Endothelial cell of umbilical vein (primary cell): Measurements from ENCODE around the gene DGKB. TPM values are rescaled to one million over a fixed set of nuclear protein-coding genes. Genes with fewer than 3 reads are reported as not detected.

Source experiments
- BruUV-seq: library from RNA; stranded (reverse); fragments of 400-500 nt; replicated peaks from 2 replicates; lab custom pipeline; 2021; lab: Mats Ljungman, UMichigan
- CTCF ChIA-PET: fragments of 300-600, 350-600 bp; sonication (Branson Sonifier 250); formaldehyde crosslinking; loops from one replicate; lab custom pipeline; 2021; ENCODE audit warnings: antibody characterized with exemption, inconsistent platforms; lab: Charles Lee
- POLR2A ChIA-PET: fragments of 300-600, 350-600 bp; sonication (Branson Sonifier 250); formaldehyde crosslinking; loops from one replicate; lab custom pipeline; 2021; ENCODE audit warnings: antibody characterized with exemption, inconsistent platforms; lab: Charles Lee
- DNase-seq: peaks from one replicate; pipeline ENCODE4 v3.0.0-alpha.2; 2011; ENCODE audit warnings: low read depth, low spot score
- FAIRE-seq: peaks from 2 replicates; lab custom pipeline; 2011; peaks lifted over from hg19 to GRCh38; lab: Jason Lieb, UNC
- H2AFZ ChIP-seq: 2 replicates; pipeline ENCODE4 v1.6.0; 2012; ENCODE audit warnings: low read depth, low read length, control low read depth, inconsistent platforms
- H3K27ac ChIP-seq: 2 replicates; pipeline ENCODE4 v1.5.1; 2011; ENCODE audit warnings: low read depth, mild to moderate bottlenecking, control low read depth, low read length, moderate library complexity; ENCODE audit not compliant: insufficient read depth
- H3K27me3 ChIP-seq, 2 experiments: 2 replicates each; pipeline versions ENCODE4 v1.6.0 to v1.6.1; 2011; ENCODE audit warnings: low read length in 2 of 2, mixed read lengths in 1 of 2; ENCODE audit not compliant: control insufficient read depth in 2 of 2, insufficient read depth in 2 of 2
- H3K36me3 ChIP-seq, 2 experiments: 2 replicates in 1 of 2; 3 replicates in 1 of 2; pipeline ENCODE4 v1.5.1; 2011; ENCODE audit warnings: low read length in 2 of 2, mild to moderate bottlenecking in 1 of 2, moderate library complexity in 1 of 2; ENCODE audit not compliant: control insufficient read depth in 2 of 2, insufficient read depth in 2 of 2; ENCODE audit errors: extremely low read depth in 1 of 2
- H3K4me1 ChIP-seq: 3 replicates; pipeline ENCODE4 v1.5.1; 2011; ENCODE audit warnings: mild to moderate bottlenecking, low read length; ENCODE audit not compliant: control insufficient read depth, insufficient read depth; ENCODE audit errors: extremely low read depth
- H3K4me2 ChIP-seq: 2 replicates; pipeline ENCODE4 v1.6.1; 2011; ENCODE audit warnings: low read length, control low read depth, mixed read lengths; ENCODE audit not compliant: insufficient read depth
- H3K4me3 ChIP-seq, 3 experiments: fragments of 200-600 bp in 1 of 3; sonication (generic), shearing (Covaris generic) in 1 of 3; replicated peaks in 1 of 3; 2 replicates each; pipeline ENCODE4 v1.5.1; 2011 to 2016; ENCODE audit warnings: control low read depth in 3 of 3, low read length in 3 of 3, mild to moderate bottlenecking in 2 of 3, inconsistent platforms in 1 of 3, low read depth in 1 of 3, moderate library complexity in 1 of 3; ENCODE audit not compliant: insufficient read depth in 1 of 3
- H3K79me2 ChIP-seq: 2 replicates; pipeline ENCODE4 v1.6.0; 2012; ENCODE audit warnings: low read length, inconsistent platforms; ENCODE audit not compliant: control insufficient read depth, insufficient read depth
- H3K9ac ChIP-seq: replicated peaks from 2 replicates; pipeline ENCODE3; 2011; ENCODE audit warnings: low read length, control low read depth; ENCODE audit not compliant: insufficient read depth; ENCODE audit errors: extremely low read depth
- H3K9me1 ChIP-seq: replicated peaks from 3 replicates; pipeline ENCODE4 v1.6.0; 2011; ENCODE audit warnings: mild to moderate bottlenecking, low read length; ENCODE audit not compliant: control insufficient read depth, insufficient read depth; ENCODE audit errors: extremely low read depth
- H3K9me3 ChIP-seq: replicated peaks from 2 replicates; pipeline ENCODE4 v1.5.1; 2012; ENCODE audit warnings: low read length, inconsistent platforms; ENCODE audit not compliant: control insufficient read depth, insufficient read depth
- H4K20me1 ChIP-seq: replicated peaks from 2 replicates; pipeline ENCODE3; 2011; ENCODE audit warnings: mild to moderate bottlenecking, low read length; ENCODE audit not compliant: control insufficient read depth, insufficient read depth; ENCODE audit errors: extremely low read depth
- CTCF ChIP-seq, 2 donors: IDR thresholded peaks; 1 replicate in 1 of 2; 2 replicates in 1 of 2; pipeline ENCODE4 v1.5.1; 2011; ENCODE audit warnings: low read length in 2 of 2, mild to moderate bottlenecking in 2 of 2, moderate library complexity in 2 of 2, control low read depth in 1 of 2, inconsistent platforms in 1 of 2, low read depth in 1 of 2; ENCODE audit not compliant: insufficient read depth in 1 of 2; ENCODE audit errors: extremely low read depth in 1 of 2
- EZH2 ChIP-seq: IDR thresholded peaks from 2 replicates; pipeline ENCODE4 v1.6.1; 2012; ENCODE audit warnings: borderline replicate concordance, low read depth, mild to moderate bottlenecking, moderate library complexity, low read length, inconsistent platforms; ENCODE audit not compliant: severe bottlenecking
- FOS ChIP-seq: IDR thresholded peaks from 2 replicates; pipeline ENCODE4 v1.6.1; 2011; ENCODE audit warnings: mild to moderate bottlenecking, low read length, moderate library complexity, borderline replicate concordance; ENCODE audit not compliant: insufficient read depth
- GATA2 ChIP-seq: IDR thresholded peaks from 2 replicates; pipeline ENCODE4 v1.7.0; 2011; ENCODE audit warnings: low read depth, mild to moderate bottlenecking, moderate library complexity, mixed read lengths, low read length; ENCODE audit not compliant: insufficient read length, insufficient read depth
- JUN ChIP-seq: IDR thresholded peaks from 2 replicates; pipeline ENCODE4 v1.6.1; 2011; ENCODE audit warnings: borderline replicate concordance, low read depth; ENCODE audit not compliant: insufficient read length, insufficient read depth
- MYC ChIP-seq: IDR thresholded peaks from one replicate; pipeline ENCODE4 v1.6.1; 2011; ENCODE audit warnings: mild to moderate bottlenecking, low read depth, low read length
- POLR2A ChIP-seq: IDR thresholded peaks from 2 replicates; pipeline ENCODE4 v1.6.1; 2012; ENCODE audit warnings: low read depth, mild to moderate bottlenecking, control low read depth, low read length
- POLR2AphosphoS5 ChIP-seq: IDR thresholded peaks from 2 replicates; pipeline ENCODE4 v1.6.1; 2012; ENCODE audit warnings: low read depth, mild to moderate bottlenecking, control low read depth, low read length, moderate library complexity; ENCODE audit not compliant: insufficient read depth
- dilution Hi-C: fragments of 300-500 bp; cut with MboI; formaldehyde crosslinking; loops from one replicate; pipeline ENCODE4 v1.15.0; 2019; ENCODE audit warnings: low sequenced_read_pairs; ENCODE audit not compliant: extremely low pct_ligation_motif_present
- intact Hi-C: fragments of 100-400 bp; cut with micrococcal nuclease; formaldehyde crosslinking; loops from one replicate; pipeline ENCODE4 v1.10.0; 2022
- polyA plus RNA-seq, 4 experiments: library from polyadenylated mRNA; depleted of rRNA in 3 of 4; stranded (reverse) in 3 of 4; unstranded in 1 of 4; fragments of >200 nt; gene quantifications; 2 replicates each; pipeline versions ENCODE4 v1.2.1 to v1.2.3, GENCODE V29; 2011 to 2012; ENCODE audit warnings: missing spikeins in 1 of 4
- total RNA-seq: library from RNA; stranded (reverse); gene quantifications from 2 replicates; pipeline ENCODE4 v1.2.3, GENCODE V29; 2021
- TF ChIP-seq, protein P1 (sequence below): IDR thresholded peaks from 2 replicates; pipeline ENCODE4 v1.6.1; 2011; ENCODE audit not compliant: insufficient read depth, insufficient read length

Gene DGKB
- total and polyA plus RNA-seq, 2 donors (not counting 3 experiments of a cell fraction or from before 2014, with no cell fraction given), result not detected

DNA sequence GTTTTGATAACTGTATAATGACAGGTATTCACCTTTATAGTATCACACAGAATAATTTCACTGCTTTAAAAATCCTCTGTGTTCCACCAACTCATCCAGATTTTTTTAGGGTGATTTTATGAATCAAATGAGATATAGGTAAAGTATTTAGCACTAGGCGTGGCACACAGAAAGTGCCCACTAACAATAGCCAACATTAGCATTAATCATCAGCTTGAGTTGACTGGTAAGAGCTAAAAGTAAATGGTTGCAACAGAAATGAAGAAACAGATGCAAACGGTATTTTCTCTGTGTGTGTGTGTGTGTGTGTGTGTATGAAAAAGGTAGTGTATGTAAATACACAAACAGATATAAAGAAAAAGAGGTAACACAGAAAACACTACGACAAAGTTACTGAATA, 534.3 kb downstream of the DGKB start:
- TF ChIP-seq POLR2A (no peak), POLR2AphosphoS5 (no peak)
- no peaks in the 10 kb centered on the region for H3K79me2 ChIP-seq
- no peaks in the 10 kb centered on the region for H3K36me3 ChIP-seq
- dilution Hi-C loops, result no loop called here
- POLR2A ChIA-PET, result no interaction called here
- no peak overlapping the region for H2AFZ ChIP-seq
- H3K9ac ChIP-seq, result no peak overlapping the region
- DNase-seq, result no peak
- no TSS peak for BruUV-seq
- CTCF ChIA-PET, result no interaction called here
- H3K4me2 ChIP-seq, result no peak overlapping the region
- H3K9me3 ChIP-seq, result no peaks in the 10 kb centered on the region
- H3K4me1 ChIP-seq, result no peaks in the 10 kb centered on the region
- no peaks in the 10 kb centered on the region for H4K20me1 ChIP-seq
- no peaks in the 10 kb centered on the region for H3K9me1 ChIP-seq
- H3K4me3 ChIP-seq, result no peak overlapping the region
- no peaks in the 10 kb centered on the region for H3K27me3 ChIP-seq
- intact Hi-C loops, result no loop called here
- FAIRE-seq, result no peak
- no peak overlapping the region for H3K27ac ChIP-seq

GRCh38 chr7:14351167-14351566, 551.4 kb downstream of the DGKB start:
- H4K20me1 ChIP-seq, result no peaks in the 10 kb centered on the region
- POLR2A ChIA-PET, result no interaction called here
- H3K4me3 ChIP-seq, result no peak overlapping the region
- no TSS peak for BruUV-seq
- no peaks in the 10 kb centered on the region for H3K36me3 ChIP-seq
- intact Hi-C loops, result no loop called here
- H3K27me3 ChIP-seq, result no peaks in the 10 kb centered on the region
- DNase-seq, result no peak
- no peak overlapping the region for H3K9ac ChIP-seq
- dilution Hi-C loops, result no loop called here
- CTCF ChIA-PET, result no interaction called here
- no peak overlapping the region for H3K27ac ChIP-seq
- no peaks in the 10 kb centered on the region for H3K79me2 ChIP-seq
- no peaks in the 10 kb centered on the region for H3K9me3 ChIP-seq
- TF ChIP-seq POLR2AphosphoS5 (no peak), FOS (no peak), POLR2A (no peak), CTCF (IDR thresholded peaks at IDR 0.05; ENCODE audit: extremely low read depth in 1 of 2, insufficient read depth in 1 of 2, low read depth in 1 of 2, low read length in 2 of 2) (no peak), GATA2 (no peak), JUN (no peak), MYC (no peak), EZH2 (no peak)
- TF ChIP-seq, protein P1, sequence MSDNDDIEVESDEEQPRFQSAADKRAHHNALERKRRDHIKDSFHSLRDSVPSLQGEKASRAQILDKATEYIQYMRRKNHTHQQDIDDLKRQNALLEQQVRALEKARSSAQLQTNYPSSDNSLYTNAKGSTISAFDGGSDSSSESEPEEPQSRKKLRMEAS, result no peak
- H3K4me2 ChIP-seq, result no peak overlapping the region
- H3K9me1 ChIP-seq, result no peaks in the 10 kb centered on the region
- H3K4me1 ChIP-seq, result no peaks in the 10 kb centered on the region
- no peak overlapping the region for H2AFZ ChIP-seq
- no peak for FAIRE-seq
